Osteocyte (in vitro differentiated cells): ENCODE results near the gene SH3RF3. TPM values are rescaled to one million over a fixed set of nuclear protein-coding genes. Genes with fewer than 3 reads are reported as not detected.
A peak's percentile ranks its signal among the peaks of the same experiment; 100 is the strongest.

Experiments used
- DNase-seq: peaks from one replicate; pipeline ENCODE4 v3.0.0; 2021; ENCODE audit warnings: mixed read lengths; ENCODE audit not compliant: unreplicated experiment; ENCODE audit errors: extremely low spot score
- H3K27ac Mint-ChIP-seq: one replicate; pipeline ENCODE4 v1.8.0; 2021; ENCODE audit warnings: mild to moderate bottlenecking, mixed read lengths; ENCODE audit not compliant: unreplicated experiment
- H3K27me3 Mint-ChIP-seq: one replicate; pipeline ENCODE4 v1.8.0; 2021; ENCODE audit warnings: mixed read lengths; ENCODE audit not compliant: unreplicated experiment
- H3K36me3 Mint-ChIP-seq: one replicate; pipeline ENCODE4 v1.8.0; 2021; ENCODE audit warnings: mixed read lengths; ENCODE audit not compliant: unreplicated experiment
- H3K4me1 Mint-ChIP-seq: one replicate; pipeline ENCODE4 v1.8.0; 2021; ENCODE audit warnings: mixed read lengths; ENCODE audit not compliant: unreplicated experiment
- H3K4me3 Mint-ChIP-seq: one replicate; pipeline ENCODE4 v1.8.0; 2021; ENCODE audit warnings: mild to moderate bottlenecking, moderate library complexity, mixed read lengths; ENCODE audit not compliant: unreplicated experiment
- H3K9me3 Mint-ChIP-seq: one replicate; pipeline ENCODE4 v1.8.0; 2021; ENCODE audit warnings: mixed read lengths; ENCODE audit not compliant: unreplicated experiment
- CTCF ChIP-seq: fragments of 200-600 bp; sonication (generic); IDR thresholded peaks from 2 replicates; pipeline ENCODE4 v1.5.0; 2021; ENCODE audit warnings: antibody characterized with exemption, mild to moderate bottlenecking, moderate library complexity
- total RNA-seq: library from RNA; stranded (reverse); gene quantifications from 2 replicates; pipeline ENCODE4 v1.2.1, GENCODE V29; 2021

SH3RF3 gene
- total RNA-seq, 1 donor from 2014 or later, result 79.4 TPM

- Mint-ChIP-seq H3K27me3 (no peaks in the 10 kb centered on the region), H3K27ac (peak overlapping the region; percentile 53), H3K36me3 (peaks cover 53% of the 10 kb centered on the region), H3K9me3 (no peaks in the 10 kb centered on the region), H3K4me1 (peaks cover 26% of the 10 kb centered on the region), H3K4me3 (no peak overlapping the region)
- TF ChIP-seq CTCF, result no peak
- no peak for DNase-seq
These were observed 290.3 kb downstream of the SH3RF3 start for GRCh38 chr2:109419171-109419756.

GRCh38 chr2:109419960-109420370, 291.0 kb downstream of the SH3RF3 start:
- Mint-ChIP-seq H3K36me3 (peaks cover 53% of the 10 kb centered on the region), H3K27ac (peak overlapping the region; percentile 53), H3K4me1 (peaks cover 26% of the 10 kb centered on the region), H3K27me3 (no peaks in the 10 kb centered on the region), H3K4me3 (no peak overlapping the region), H3K9me3 (no peaks in the 10 kb centered on the region)
- TF ChIP-seq CTCF, result no peak
- DNase-seq, result no peak

DNA sequence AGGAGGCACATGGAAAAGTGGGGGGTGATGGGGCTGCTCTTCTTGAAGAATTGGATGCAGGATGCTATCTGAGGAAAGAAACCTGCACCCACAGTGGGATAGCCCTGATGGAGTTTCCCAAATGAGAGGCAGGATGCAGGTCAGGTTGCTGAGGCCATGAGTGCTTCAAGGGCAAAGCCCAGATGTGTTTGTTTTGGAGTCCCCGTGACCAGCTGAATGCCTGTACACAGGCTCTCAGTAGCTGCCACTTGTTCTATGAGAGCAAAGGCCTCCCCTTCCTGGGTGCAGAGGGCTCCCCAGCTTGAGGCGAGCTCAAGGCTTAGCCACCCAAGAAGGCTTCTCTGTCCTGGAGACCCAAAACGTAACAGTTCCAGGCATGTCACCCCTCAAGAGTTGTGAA, 292.1 kb downstream of the SH3RF3 start:
- Mint-ChIP-seq H3K9me3 (no peaks in the 10 kb centered on the region), H3K36me3 (peaks cover 61% of the 10 kb centered on the region), H3K27ac (peak overlapping the region; percentile 31), H3K27me3 (no peaks in the 10 kb centered on the region), H3K4me3 (no peak overlapping the region), H3K4me1 (peaks cover 24% of the 10 kb centered on the region)
- no peak for TF ChIP-seq CTCF
- DNase-seq, result no peak

GRCh38 chr2:109421642-109422041, 292.6 kb downstream of the SH3RF3 start:
- TF ChIP-seq CTCF, result no peak
- Mint-ChIP-seq H3K4me3 (no peak overlapping the region), H3K36me3 (peaks cover 65% of the 10 kb centered on the region), H3K27ac (peak overlapping the region; percentile 31), H3K9me3 (no peaks in the 10 kb centered on the region), H3K4me1 (peaks cover 24% of the 10 kb centered on the region), H3K27me3 (no peaks in the 10 kb centered on the region)
- no peak for DNase-seq

DNA sequence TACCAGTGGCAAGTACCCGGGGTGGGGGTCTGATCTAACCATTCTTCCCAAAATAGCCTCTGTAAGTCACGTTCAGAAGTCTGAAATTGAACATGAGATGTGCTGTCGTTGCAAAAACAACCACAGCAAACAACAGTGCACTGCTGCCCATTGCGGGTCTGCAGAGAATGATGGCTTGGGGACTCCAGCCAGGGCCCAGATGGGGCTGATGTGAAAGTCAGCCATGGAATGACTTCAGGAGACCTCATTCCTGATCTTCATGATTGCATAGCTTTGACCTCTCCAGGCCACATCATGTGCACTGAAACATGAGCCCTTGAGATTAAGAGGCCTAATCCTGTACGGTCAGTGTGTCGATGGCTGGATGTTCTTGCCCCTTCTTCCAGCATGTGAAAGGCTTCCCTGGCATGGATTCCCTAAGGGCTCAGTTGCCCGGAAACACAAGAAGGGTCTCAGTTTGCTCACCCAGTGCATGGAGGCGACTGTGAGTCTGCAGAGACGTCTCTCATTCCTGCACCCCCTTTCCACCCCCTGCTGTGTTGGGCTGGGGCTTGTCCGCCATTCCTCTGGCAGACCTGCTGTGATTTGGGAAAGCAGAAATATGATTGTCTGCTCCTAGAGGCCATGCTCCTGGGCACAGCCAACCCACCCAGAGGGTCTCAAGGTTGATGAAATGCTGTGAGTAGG, 293.2 kb downstream of the SH3RF3 start:
- peaks cover 65% of the 10 kb centered on the region for H3K36me3 Mint-ChIP-seq
- no peaks in the 10 kb centered on the region for H3K9me3 Mint-ChIP-seq
- no peak overlapping the region for H3K27ac Mint-ChIP-seq
- peaks cover 23% of the 10 kb centered on the region for H3K4me1 Mint-ChIP-seq
- no peak overlapping the region for H3K4me3 Mint-ChIP-seq
- H3K27me3 Mint-ChIP-seq, result no peaks in the 10 kb centered on the region
- TF ChIP-seq CTCF, result no peak
- no peak for DNase-seq
